Adipocyte (in vitro differentiated cells): ENCODE results near the gene LGALS7.

Experiments
- DNase-seq: peaks from one replicate; pipeline ENCODE4 v3.0.0-alpha.2; 2015; ENCODE audit warnings: low read depth
- H3K27me3 ChIP-seq: replicated peaks from 2 replicates; pipeline ENCODE4 v1.7.0; 2013; ENCODE audit warnings: mild to moderate bottlenecking, low read length, moderate library complexity; ENCODE audit not compliant: control insufficient read depth, insufficient read depth
- H3K36me3 ChIP-seq: 2 replicates; pipeline ENCODE4 v1.7.0; 2013; ENCODE audit warnings: low read length, mild to moderate bottlenecking, moderate library complexity; ENCODE audit not compliant: control insufficient read depth, insufficient read depth, severe bottlenecking
- H3K4me1 ChIP-seq: 2 replicates; pipeline ENCODE4 v1.7.0; 2013; ENCODE audit warnings: mild to moderate bottlenecking, low read length, moderate library complexity; ENCODE audit not compliant: control insufficient read depth, insufficient read depth
- H3K4me3 ChIP-seq: 2 replicates; pipeline ENCODE4 v1.7.0; 2013; ENCODE audit warnings: mild to moderate bottlenecking, low read length, moderate library complexity
- H3K9ac ChIP-seq: 2 replicates; pipeline ENCODE4 v1.7.0; 2013; ENCODE audit warnings: mild to moderate bottlenecking, low read length, moderate library complexity
- H3K9me3 ChIP-seq: 2 replicates; pipeline ENCODE4 v1.7.0; 2013; ENCODE audit warnings: mild to moderate bottlenecking, low read length, moderate library complexity; ENCODE audit not compliant: control insufficient read depth

Gene LGALS7

GRCh38 chr19:38727306-38727867 is 45.9 kb downstream of the LGALS7 start:
- no peak overlapping the region for H3K9ac ChIP-seq
- DNase-seq: no peak
- no peak overlapping the region for H3K4me3 ChIP-seq

GRCh38 chr19:38726761-38727301 is 46.5 kb downstream of the LGALS7 start:
- H3K27me3 ChIP-seq: no peaks in the 10 kb centered on the region
- DNase-seq: no peak
- H3K4me1 ChIP-seq: no peaks in the 10 kb centered on the region
- H3K9me3 ChIP-seq: no peaks in the 10 kb centered on the region
- no peak overlapping the region for H3K9ac ChIP-seq
- no peak overlapping the region for H3K4me3 ChIP-seq
- peaks cover 89% of the 10 kb centered on the region for H3K36me3 ChIP-seq

More at GRCh38 chr19:38727306-38727867, 45.9 kb downstream of the LGALS7 start:
- no peaks in the 10 kb centered on the region for H3K27me3 ChIP-seq
- no peaks in the 10 kb centered on the region for H3K9me3 ChIP-seq
- H3K4me1 ChIP-seq: no peaks in the 10 kb centered on the region
- H3K36me3 ChIP-seq: peaks cover 86% of the 10 kb centered on the region

GRCh38 chr19:38726284-38726673 is 47.0 kb downstream of the LGALS7 start:
- Histone ChIP-seq H3K9ac (no peak overlapping the region), H3K36me3 (peaks cover 89% of the 10 kb centered on the region), H3K4me3 (no peak overlapping the region), H3K9me3 (no peaks in the 10 kb centered on the region), H3K27me3 (no peaks in the 10 kb centered on the region), H3K4me1 (no peaks in the 10 kb centered on the region)
- no peak for DNase-seq

- no peaks in the 10 kb centered on the region for H3K9me3 ChIP-seq
- H3K4me1 ChIP-seq: no peaks in the 10 kb centered on the region
- DNase-seq: no peak
- no peak overlapping the region for H3K9ac ChIP-seq
- H3K36me3 ChIP-seq: peaks cover 90% of the 10 kb centered on the region
- no peak overlapping the region for H3K4me3 ChIP-seq
- H3K27me3 ChIP-seq: no peaks in the 10 kb centered on the region
Observed at GRCh38 chr19:38725469-38726283, 47.6 kb downstream of the LGALS7 start.

DNA sequence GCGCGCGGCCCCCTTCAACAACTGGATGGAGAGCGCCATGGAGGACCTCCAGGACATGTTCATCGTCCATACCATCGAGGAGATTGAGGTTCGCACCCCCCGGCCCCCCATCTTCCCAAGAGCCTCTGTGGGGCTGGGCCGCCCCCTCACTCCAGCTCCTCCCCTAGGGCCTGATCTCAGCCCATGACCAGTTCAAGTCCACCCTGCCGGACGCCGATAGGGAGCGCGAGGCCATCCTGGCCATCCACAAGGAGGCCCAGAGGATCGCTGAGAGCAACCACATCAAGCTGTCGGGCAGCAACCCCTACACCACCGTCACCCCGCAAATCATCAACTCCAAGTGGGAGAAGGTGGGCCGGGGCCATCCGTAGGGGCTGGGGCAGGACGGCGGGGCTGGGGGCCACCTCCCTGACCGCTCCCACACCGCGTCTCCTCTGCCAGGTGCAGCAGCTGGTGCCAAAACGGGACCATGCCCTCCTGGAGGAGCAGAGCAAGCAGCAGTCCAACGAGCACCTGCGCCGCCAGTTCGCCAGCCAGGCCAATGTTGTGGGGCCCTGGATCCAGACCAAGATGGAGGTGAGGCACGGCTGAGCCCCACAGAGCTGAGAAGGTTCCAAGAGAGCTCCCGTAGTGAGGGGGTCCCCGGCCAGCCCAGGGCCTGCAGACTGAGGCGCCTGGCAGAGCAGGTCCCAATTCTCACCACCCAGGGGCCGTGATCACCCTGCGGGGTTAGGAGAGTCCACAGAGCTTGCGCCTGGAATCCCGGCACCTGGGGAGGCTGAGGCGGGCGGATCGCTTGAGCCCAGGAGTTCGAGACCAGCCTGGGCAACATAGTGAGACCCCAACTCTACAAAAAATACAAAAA is 49.1 kb downstream of the LGALS7 start:
- H3K4me3 ChIP-seq: no peak overlapping the region
- no peak overlapping the region for H3K9ac ChIP-seq
- no peak for DNase-seq
- no peaks in the 10 kb centered on the region for H3K27me3 ChIP-seq
- peaks cover 95% of the 10 kb centered on the region for H3K36me3 ChIP-seq
- peaks cover 3% of the 10 kb centered on the region for H3K4me1 ChIP-seq
- no peaks in the 10 kb centered on the region for H3K9me3 ChIP-seq

DNA sequence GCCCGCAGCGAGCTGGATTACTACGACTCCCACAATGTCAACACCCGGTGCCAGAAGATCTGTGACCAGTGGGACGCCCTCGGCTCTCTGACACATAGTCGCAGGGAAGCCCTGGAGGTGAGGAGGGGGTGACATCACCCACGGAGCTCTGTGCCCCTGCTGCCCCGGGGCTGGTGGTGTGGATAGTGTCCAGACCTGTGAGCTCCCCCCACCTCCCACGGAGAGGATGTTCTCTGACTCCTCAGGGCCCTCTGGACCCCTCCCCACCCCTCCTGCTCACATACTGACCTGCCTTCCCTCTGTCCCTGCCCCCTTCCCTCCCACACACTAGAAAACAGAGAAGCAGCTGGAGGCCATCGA is 49.7 kb downstream of the LGALS7 start:
- no peak overlapping the region for H3K9ac ChIP-seq
- DNase-seq: no peak
- no peak overlapping the region for H3K4me3 ChIP-seq
- no peaks in the 10 kb centered on the region for H3K27me3 ChIP-seq
- peaks cover 6% of the 10 kb centered on the region for H3K4me1 ChIP-seq
- H3K9me3 ChIP-seq: no peaks in the 10 kb centered on the region
- peaks cover 93% of the 10 kb centered on the region for H3K36me3 ChIP-seq

DNA sequence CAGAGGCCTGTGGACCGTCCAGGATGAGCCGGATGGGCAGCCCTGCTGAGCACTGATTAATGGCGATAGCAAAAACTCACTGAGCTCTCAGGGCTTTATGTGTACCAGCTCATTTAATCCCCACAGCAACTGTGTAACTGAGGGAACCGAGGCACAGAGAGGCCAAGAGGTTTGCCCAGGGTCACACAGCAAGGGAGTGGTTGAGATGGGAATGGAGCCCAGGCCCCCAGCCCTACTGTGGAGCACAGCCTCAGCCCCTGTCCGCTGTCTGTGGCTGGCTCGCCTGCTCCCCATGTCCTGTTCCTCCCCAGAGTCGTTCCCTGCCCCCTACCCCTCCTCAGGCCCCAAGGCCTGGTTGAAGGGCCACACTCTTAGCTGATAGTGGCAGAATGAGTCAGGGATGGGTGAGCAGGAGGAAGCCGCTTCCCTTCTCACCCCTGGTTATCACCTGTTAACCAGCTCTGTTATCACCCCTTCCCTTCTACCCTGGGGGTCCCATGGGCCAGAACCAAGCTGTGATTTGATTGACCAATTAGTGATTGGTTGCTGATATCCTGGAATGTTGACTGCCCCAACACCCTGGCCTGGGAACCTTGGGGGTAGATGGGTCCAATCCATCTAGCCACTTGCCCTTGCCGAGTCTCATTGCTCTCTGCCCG is 50.2 kb downstream of the LGALS7 start:
- Histone ChIP-seq H3K4me1 (peaks cover 6% of the 10 kb centered on the region), H3K9ac (no peak overlapping the region), H3K36me3 (peaks cover 95% of the 10 kb centered on the region), H3K9me3 (no peaks in the 10 kb centered on the region), H3K4me3 (no peak overlapping the region), H3K27me3 (no peaks in the 10 kb centered on the region)
- no peak for DNase-seq

DNA sequence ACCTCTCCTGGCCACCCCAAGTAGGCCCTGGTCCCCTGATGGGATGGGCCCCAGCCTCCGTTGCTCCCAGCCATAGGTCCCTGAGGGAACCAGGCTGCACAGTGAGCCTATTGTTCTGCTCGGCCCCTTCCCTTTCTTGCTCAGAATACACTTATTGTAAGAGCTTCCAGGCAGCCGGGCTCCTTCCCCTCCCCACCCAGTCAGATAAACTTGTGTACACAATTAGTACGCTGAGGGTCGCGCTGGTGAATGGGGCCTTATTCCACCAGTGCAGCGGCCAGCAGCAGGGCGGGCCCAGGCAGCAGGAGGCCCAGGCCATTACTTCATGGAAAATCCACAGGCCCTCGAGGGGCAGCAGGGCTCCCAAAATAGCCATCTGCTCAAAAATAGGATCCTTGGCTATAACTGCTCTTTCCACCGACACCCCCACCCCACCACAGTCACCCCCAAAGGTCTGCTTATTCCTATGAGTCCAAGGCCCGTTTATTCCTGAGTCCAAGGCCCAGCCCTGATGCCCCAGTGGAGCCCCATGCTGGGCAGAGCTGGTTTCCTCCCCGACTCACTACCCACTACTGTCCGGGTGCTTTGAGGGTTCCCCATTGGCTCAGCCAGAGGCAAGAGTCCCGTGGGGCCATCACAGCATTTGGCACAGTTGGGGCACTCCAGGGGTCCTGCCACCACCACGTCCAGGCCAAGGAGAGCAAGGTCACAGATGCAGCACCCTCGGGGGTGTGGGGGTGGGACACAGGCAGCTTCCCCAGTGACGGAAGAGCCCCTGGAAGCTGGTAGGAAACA is 51.1 kb downstream of the LGALS7 start:
- Histone ChIP-seq H3K4me3 (no peak overlapping the region), H3K36me3 (peaks cover 95% of the 10 kb centered on the region)
- DNase-seq: no peak

GRCh38 chr19:38721496-38721895 is 51.8 kb downstream of the LGALS7 start:
- DNase-seq: no peak
- Histone ChIP-seq H3K4me3 (no peak overlapping the region), H3K4me1 (peaks cover 6% of the 10 kb centered on the region), H3K36me3 (peaks cover 95% of the 10 kb centered on the region), H3K9ac (no peak overlapping the region), H3K9me3 (no peaks in the 10 kb centered on the region), H3K27me3 (no peaks in the 10 kb centered on the region)

More for the DNA sequence above, 51.1 kb downstream of the LGALS7 start:
- Histone ChIP-seq H3K4me1 (peaks cover 6% of the 10 kb centered on the region), H3K9ac (no peak overlapping the region), H3K9me3 (no peaks in the 10 kb centered on the region), H3K27me3 (no peaks in the 10 kb centered on the region)
